Measurements from ENCODE around the gene TMEM273. TPM values are rescaled to one million over a fixed set of nuclear protein-coding genes. Genes with fewer than 3 reads are reported as not detected.

The TMEM273 gene
- total and polyA plus RNA-seq, 10 of the 15 experiments (the other 5 are each of a cell fraction or from before 2014, with no cell fraction given), result 10.3 to 46.3 (median 26.4) TPM

DNA sequence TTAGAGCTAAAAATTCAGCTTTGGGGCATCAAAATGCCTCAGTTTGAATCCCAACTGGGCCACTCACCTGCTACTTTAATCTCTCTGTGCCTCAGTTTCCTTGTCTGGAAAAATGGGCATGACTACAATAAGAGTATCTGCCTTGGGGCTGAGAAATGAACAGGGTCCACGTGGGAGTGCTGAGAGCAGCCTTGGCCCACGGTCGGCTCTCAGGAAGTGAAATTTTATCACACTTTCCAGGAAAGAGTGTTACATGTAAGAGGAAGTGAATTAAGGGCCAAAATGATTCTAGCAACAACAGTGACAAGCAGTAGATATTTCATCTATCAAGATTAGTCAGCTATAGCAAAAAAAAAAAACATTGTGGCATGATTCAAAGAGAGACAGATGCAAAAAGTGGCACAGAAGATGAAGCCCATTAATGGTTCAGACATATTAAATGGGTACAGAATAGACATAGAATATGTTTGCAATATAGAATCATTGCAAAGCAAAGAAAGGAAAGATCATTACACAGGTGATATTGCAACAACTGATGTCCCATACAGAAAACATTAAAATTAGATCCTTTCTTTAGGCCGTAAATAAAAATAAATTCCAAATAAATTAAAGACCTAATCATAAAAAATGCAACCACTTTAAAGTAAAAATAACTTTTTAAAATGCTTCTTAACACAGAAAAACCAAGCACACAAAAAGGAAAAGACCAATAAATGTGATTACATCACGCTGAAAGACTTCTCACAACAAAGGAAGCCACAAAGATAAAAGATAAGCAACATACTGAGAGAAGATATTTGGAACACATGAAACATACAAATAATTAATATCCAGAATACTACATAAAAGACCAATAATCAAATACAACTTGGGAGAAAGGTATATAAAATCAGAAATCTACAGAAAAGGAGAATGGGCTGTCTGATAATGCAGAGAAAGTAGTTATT lies 4.3 kb downstream of the TMEM273 start (continued):
- TF ChIP-seq ZBTB40 (IDR thresholded peaks at IDR 0.05; ENCODE audit: borderline replicate concordance) (no peak), CBX3 (IDR thresholded peaks at IDR 0.05; ENCODE audit: borderline replicate concordance, low read depth) (no peak), E2F8 (IDR thresholded peaks at IDR 0.05; ENCODE audit: low read depth, partially characterized antibody) (no peak), TBL1XR1 (IDR thresholded peaks at IDR 0.05; ENCODE audit: low read depth, low read length) (no peak), NFXL1 (IDR thresholded peaks at IDR 0.05; ENCODE audit: borderline replicate concordance) (no peak), NR2C2 (IDR thresholded peaks at IDR 0.05; ENCODE audit: borderline replicate concordance, control insufficient read depth, insufficient read length, low read depth) (no peak), RB1 (IDR thresholded peaks at IDR 0.05; ENCODE audit: borderline replicate concordance) (no peak), SREBF1 (IDR thresholded peaks at IDR 0.05; ENCODE audit: low read length) (no peak), ETV6 (conservative IDR thresholded peaks at IDR 0.05 in 1 of 2, IDR thresholded peaks at IDR 0.05 in 1 of 2; ENCODE audit: borderline replicate concordance in 1 of 2, low read depth in 1 of 2) (peak in 1 of 2 experiments; percentile 83; a peak in 2 of 4 replicates), IKZF1 (conservative IDR thresholded peaks at IDR 0.05) (peak; percentile 76), ZNF384 (IDR thresholded peaks at IDR 0.05; ENCODE audit: borderline replicate concordance, low read depth, low read length) (peak; percentile 56; the same call in 1 of the 2 replicates), PAX5 (IDR thresholded peaks at IDR 0.05; ENCODE audit: borderline replicate concordance, low read depth, low read length) (no peak), POLR2AphosphoS5 (IDR thresholded peaks at IDR 0.05; ENCODE audit: low read length) (no peak), PML (IDR thresholded peaks at IDR 0.05; ENCODE audit: low read length) (no peak), CTCF (IDR thresholded peaks at IDR 0.05 in 2 of 3, conservative IDR thresholded peaks at IDR 0.05 in 1 of 3; ENCODE audit: control insufficient read depth in 2 of 3, extremely low read depth in 1 of 3, insufficient read depth in 1 of 3, low read depth in 3 of 3, low read length in 3 of 3) (no peak), MAX (IDR thresholded peaks at IDR 0.05; ENCODE audit: low read depth, low read length) (no peak)

Measured in GM12878 (cell line).